GM12873 (cell line): Measurements from ENCODE around the gene LENG9.

Source experiments
- CTCF ChIP-seq: IDR thresholded peaks from 2 replicates; pipeline ENCODE4 v1.5.1; 2012; ENCODE audit warnings: low read depth, mild to moderate bottlenecking, moderate library complexity, low read length, control low read depth; ENCODE audit not compliant: insufficient read depth; ENCODE audit errors: missing control alignments

Gene LENG9

DNA sequence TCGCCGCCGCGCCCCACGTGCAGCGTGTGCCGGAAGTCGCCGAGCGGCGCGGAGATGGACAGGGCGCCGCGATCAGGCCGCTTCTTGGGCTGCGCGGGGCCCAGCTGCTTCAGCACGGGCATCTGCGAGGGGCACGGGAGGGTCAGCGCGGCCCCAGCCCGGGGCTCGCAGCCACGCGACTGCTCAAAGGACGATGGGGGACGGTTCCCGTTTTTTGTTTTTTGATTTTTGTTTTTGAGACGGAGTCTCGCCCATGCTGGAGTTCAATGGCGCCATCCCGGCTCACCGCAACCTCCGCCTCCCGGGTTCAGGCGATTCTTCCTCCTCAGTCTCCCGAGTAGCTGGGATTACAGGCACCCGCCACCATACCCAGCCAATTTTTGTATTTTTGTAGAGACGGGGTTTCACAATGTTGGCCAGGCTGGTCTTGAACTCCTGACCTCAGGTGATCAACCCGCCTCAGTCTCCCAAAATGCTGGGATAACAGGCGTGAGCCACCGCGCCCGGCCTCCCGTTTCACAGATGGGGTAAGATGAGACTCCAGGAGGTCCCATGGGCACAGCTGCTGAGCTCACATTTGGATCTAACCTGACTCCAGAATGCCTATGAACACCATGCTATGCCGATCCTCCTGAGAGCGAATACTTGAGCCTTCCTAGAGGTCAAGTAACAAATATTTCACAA, 2.0 kb upstream of the LENG9 start:
- no peak for TF ChIP-seq CTCF

DNA sequence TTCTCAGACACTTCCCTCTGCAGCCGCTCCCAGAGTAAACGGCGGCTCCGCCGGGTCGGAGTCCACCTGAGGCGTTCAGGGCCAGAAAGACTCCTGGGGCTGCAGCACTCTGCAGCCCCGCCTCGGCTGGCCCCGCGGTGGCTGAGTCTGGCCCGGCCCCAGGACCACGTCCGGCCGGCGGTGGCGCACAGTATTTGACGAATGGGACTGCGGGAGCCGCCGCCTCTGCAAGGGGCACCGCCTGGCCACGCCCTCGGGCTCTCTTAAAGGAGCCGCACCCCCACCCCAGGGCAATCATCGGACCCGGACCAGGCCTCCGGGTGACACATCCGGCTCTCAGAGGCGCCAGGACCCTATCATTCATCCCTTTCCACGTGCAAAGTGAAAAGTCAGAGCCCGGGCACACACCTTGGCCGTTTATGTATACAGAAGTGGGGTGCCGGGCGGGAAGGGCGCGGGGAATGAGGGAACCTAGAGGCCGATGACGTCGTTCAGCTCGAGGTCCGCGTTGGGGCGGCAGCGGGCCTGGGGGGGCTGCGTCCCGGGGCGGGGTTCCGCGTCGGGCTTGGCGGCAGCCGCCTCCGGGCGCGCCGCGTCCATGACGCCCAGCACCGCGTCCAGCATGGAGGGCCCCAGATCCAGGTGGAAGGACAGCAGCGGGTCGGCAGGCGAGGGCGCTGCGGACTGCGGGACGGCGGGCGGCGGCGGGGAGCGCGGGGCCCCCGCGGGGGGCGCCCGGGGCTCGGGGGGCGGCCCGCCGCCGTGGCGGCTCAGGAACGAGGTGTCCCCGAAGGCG, 1.2 kb upstream of the LENG9 start:
- TF ChIP-seq CTCF = no peak

- no peak for TF ChIP-seq CTCF
Measured at GRCh38 chr19:54464044-54464629, 559 bp upstream of the LENG9 start.

- peak; percentile 29 for TF ChIP-seq CTCF
Measured at GRCh38 chr19:54462655-54463530, 685 bp downstream of the LENG9 start.

- no peak for TF ChIP-seq CTCF
Measured at GRCh38 chr19:54462047-54462654, 1.4 kb downstream of the LENG9 start.

DNA sequence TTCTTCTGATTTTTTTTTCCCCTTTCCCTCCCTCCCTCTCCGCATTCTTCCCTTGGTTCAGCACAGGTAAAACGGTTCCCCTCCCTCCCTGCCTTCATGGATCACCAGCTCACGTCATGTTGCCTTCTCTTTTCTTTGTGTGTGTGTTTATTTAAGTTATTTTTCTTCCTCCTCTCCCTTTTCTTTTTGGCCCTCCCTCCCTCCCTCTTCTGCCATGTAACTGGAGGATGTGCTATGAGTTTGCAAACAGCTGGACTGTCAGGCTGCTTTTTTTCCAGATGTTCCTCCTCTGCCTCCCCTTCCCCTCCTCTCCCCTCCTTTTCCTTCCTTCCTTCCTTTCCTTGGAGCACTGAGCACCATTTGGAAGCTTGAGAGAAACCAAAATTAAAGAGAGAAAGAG, 2.0 kb downstream of the LENG9 start:
- no peak for TF ChIP-seq CTCF
